T-helper 1 cell (primary cell): ENCODE data around the gene PAQR8.

ENCODE experiments used
- DNase-seq, 5 donors: peaks; one replicate each; pipeline ENCODE4 v3.0.0-alpha.2; 2012 to 2020
- total RNA-seq, 4 donors: gene quantifications; one replicate each; lab custom pipeline; 2026; lab: John Stamatoyannopoulos, UW

PAQR8 gene
- 12.2 to 37.7 (median 29.3) reads per million in 4 donors for total RNA-seq

- peak; percentile 64 to 82 (median 72) for DNase-seq
Observed at GRCh38 chr6:52361945-52362442, at the start of gene PAQR8. Gene PAQR8 (plus strand): TSS chr6:52362151. CDS start chr6:52403214, 41,063 bp downstream.

GRCh38 chr6:52312461-52312860 is 49.5 kb upstream of the PAQR8 start:
- no peak for DNase-seq

DNA sequence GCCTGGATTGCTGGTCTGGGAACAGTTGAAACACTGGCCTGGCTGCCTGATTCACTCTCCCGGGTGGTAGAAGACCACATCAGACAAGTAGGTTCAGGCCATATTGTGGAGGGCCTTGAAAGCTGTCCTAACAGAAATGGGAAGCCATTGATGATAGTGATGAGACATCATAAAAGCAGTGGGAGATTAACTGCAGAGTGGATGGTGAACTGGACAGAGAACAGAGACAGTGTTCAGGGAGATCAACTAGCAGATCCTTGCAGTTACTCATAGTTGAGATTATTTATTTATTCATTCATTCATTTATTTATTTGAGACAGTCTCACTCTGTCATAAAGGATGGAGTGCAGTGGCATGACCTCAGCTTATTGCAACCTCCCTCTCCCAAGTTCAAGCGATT is 47.2 kb upstream of the PAQR8 start:
- DNase-seq: no peak

DNA sequence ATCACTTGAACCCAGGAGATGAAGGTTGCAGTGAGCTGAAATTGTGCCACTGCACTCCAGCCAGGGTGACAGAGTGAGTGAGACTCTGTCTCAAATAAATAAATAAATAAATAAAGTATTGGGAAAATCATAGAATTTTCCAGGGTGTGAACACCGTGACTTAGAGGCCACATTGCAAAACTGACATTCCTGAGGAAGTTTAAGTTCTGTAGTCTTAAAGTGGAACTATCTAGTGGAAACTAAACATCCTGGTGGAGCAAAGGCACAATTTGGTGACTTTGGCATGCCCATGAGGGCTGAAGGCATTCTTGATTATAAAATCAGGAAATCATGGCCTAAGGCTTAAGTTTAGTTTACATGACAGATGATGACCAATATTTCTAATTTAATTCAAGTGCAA is 44.7 kb upstream of the PAQR8 start:
- no peak for DNase-seq

DNA sequence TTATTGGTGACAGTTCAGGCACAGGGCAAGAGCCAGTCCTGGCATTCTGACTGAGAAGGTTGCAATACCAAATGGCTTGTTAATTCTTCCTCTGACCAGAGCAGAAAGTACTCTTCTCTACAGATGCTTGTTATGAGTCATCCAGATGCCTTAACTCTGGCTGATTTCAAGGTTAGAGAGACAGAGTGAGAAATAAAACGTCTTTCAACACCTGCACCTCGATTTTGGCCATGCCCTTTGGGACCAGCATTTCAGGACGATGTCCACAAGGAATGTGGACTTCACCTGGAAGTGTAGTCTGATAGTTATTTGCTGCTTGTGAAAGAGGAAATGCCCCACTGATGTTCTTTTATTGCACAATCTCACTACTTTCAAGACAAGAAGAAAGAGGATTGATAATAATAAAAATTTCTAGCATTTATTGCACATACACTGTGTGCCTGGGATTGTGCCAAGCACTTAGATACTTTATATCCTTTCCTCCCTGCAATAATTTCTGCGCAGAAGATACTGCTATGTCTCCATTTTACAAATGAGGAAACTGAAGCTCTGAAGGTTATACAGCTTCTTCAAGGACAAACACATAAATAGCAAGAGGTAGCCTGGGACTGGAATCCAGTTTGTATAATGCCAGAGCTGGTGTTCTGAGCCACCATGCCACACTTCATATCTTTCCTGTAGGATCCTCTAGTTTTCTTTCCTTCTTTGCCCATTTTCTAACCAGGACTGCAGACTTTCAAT is 43.9 kb upstream of the PAQR8 start:
- DNase-seq: peak in 1 of 5 donors; percentile 47

DNA sequence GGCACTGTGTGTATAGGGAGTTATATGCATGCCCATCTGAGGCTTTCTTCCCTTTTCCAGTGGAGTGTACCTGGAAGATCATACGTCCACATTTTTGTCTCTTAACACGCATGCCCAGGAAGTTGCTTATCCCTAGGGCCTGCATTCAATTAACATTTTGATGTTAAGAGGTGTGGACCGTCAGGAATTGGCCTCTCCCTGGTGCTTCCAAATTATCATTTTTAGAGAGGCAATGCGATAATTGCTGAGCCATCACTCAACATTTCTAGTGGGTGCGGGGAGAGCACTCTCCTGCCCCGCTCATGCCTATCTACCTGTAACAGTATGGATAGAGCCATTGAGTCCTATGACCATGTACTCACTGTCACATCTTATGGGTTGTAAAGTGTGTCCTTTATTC is 37.8 kb upstream of the PAQR8 start:
- no peak for DNase-seq

DNA sequence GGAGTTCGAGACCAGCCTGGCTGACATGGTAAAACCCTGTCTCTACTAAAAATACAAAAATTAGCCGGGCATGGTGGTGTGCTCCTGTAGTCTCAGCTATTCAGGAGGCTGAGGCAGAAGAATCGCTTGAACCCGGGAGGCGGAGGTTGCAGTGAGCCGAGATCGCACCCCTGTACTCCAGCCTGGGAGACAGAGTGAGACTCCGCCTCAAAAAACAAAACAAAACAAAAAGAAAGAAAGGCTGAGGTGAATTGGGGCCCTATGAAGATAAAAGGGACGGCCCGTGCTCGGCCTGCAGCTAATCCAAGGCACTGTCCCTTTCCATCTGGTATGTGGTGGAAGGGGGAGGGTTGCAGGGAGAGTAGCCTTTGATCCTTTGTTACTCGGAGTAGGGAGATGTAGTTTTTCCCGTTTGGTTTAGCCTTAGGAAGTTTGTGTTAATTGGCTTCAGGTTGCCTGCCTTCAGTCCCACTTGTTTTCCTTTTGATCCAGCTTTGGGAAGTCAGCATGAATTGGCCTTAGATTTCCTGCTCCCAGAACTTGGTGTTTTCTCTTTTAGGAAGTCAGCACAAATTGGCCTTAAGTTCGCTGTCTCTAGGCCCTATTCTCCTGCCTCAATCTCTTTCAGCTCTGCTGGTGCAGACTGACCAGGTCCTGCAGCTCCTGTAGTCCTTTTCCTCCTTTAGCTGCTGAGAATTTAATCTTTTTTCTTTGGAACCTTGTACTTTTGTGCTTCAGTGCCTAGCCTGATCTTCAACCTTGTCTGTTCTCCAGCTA is 36.1 kb upstream of the PAQR8 start:
- DNase-seq: no peak

- DNase-seq: no peak
Observed at GRCh38 chr6:52326540-52327364, 35.2 kb upstream of the PAQR8 start.

DNA sequence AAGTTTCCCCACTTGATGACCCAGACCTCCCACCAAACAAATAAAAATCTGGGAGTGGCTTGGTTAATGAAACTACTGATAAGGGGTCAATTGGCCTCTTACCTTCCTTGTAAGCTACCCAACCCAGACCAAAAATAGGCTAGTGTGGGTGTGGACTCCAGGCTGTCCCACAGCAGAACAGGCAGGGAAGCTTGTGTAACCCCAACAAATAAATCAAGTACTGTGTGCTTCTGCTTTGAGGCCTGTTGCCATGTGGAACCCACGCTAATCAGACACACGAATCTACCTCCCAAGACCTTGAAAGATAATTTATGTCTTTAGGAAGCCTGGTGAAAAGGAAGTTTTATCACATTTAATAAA is 33.7 kb upstream of the PAQR8 start:
- no peak for DNase-seq

DNA sequence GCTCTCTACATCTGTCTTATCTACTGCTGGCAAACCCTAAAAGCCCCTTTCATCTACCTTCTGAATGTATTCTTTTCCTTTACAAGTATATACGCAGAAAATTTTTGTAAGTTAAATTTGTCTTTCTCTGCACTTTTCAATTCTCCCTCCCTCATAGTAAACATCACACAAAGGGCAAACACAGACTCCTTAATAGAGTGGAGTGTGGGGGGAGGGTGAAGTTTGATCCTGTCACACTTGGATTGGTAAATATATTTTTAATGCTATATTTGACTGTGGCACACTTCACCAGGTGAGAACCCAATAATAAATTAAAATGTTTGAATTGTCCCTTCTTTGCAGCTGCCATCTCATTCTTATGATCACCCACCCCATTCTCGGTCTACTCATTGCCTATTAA is 33.2 kb upstream of the PAQR8 start:
- no peak for DNase-seq

- no peak for DNase-seq
Observed at GRCh38 chr6:52330470-52330869, 31.5 kb upstream of the PAQR8 start.

- DNase-seq: no peak
Observed at GRCh38 chr6:52331793-52332457, 30.0 kb upstream of the PAQR8 start.

- peak in 2 of 5 donors; percentile 3 to 41 for DNase-seq
Observed at GRCh38 chr6:52333840-52334200, 28.1 kb upstream of the PAQR8 start.

GRCh38 chr6:52335576-52335975 is 26.4 kb upstream of the PAQR8 start:
- no peak for DNase-seq

- DNase-seq: no peak
Observed at GRCh38 chr6:52336919-52337561, 24.9 kb upstream of the PAQR8 start.

- peak in 1 of 5 donors; percentile 10 for DNase-seq
Observed at GRCh38 chr6:52337633-52338290, 24.2 kb upstream of the PAQR8 start.

- DNase-seq: no peak
Observed at GRCh38 chr6:52340603-52340880, 21.4 kb upstream of the PAQR8 start.

GRCh38 chr6:52341561-52342260 is 20.2 kb upstream of the PAQR8 start:
- DNase-seq: no peak

DNA sequence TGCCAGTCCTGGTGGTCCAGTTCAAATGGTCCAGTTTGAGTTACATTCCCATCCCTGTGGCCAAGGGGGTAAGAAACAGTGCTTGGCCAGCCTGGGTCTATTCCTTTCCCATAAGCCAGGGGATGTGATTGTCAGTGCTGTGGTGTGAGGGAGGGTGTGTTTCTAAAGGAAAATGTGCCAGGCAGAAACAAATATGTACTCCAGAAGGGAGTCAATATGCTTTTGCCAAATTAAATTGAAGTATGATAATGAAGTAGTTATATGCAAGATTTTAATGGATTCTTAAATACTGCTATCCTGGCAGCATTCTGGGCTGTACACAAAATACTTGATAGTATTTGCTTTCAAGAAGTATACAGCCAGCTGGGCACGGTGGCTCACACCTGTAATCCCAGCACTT is 16.6 kb upstream of the PAQR8 start:
- DNase-seq: no peak

DNA sequence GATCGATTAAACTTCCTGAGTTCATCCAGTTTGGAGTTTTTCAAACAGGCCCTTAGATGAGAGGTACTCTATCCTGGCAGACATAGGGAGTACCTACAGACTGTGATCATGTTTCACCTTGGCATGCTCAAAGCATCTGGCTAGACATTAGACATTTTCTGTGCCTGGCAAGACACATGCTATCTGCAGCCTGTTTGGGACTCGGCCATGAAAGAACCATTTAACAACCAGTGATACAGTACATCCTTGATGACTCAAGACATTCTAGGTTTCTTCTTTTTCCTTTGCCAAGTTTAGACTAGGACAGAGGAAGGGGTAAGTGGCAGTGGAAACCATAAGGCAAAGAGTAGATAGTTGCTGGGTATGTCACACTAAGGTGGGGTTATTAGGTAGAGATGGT is 15.4 kb upstream of the PAQR8 start:
- no peak for DNase-seq

DNA sequence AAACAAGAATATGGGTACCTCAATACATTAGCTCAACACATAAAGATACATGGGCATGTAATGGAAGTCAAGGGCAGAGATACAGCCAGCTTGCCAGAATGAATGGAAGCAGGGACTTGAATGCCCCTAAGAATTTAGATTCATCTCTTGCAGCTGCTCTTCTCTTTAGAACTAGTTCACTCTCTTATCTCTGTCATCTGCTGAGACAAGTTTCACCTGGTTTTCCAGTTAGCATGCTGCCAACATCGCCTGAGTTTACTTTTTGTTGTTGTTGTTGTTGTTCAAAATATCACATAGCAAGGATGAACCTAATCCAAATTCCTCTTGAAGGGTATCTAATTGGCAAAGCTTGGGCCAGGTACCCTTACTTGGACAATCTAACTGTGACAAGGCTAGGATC is 14.1 kb upstream of the PAQR8 start:
- DNase-seq: no peak
